HG03095 (cell line): ENCODE measurements around the gene NDUFB5.
"Not testable (repeated sequence)": the region's sequence is repeated elsewhere in the genome, so short reads cannot be mapped to it uniquely, and the experiment has no call there.

Experiments
- ATAC-seq: cut with Tn5 transposase; IDR thresholded peaks from one replicate; pipeline ENCODE4 v1.9.1; 2021; ENCODE audit warnings: moderate library complexity; ENCODE audit not compliant: unreplicated experiment

The NDUFB5 gene

DNA sequence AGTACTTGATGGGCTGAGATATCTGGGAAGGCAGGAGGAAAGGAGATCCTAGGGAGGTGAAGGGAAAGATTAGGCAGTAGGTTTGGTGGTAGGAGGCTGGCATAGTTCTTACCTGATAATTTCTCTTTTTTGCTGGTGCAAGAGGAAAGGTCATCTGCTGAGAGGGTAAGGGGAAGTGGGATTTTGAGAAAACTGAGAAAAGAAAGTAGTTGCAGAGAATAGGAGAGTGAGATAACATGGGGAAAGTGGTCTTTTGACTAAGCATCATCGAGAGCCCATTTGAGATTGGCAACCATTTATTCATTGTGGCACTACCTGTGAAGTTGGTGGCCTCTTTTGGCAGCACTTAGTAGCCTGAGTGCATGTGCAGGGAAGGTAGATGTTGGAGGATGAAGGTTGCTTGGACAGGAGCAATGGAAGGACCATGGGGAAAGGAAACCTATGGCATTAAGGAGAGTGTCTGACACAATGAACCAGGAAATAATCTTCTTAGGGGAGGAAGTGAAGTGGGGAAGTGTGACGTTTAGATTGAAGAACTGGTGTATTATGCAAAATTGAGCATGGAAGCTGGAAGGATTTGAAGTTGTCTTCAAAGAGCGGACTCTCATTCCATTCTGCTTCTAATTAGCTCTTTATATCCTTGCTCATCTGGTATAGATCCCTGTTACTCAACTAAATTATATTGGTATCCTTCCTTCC, 26.3 kb downstream of the NDUFB5 start:
- no peak for ATAC-seq

- ATAC-seq = no peak
Observed at GRCh38 chr3:179640469-179640868, 35.9 kb downstream of the NDUFB5 start.

GRCh38 chr3:179642871-179643270, 38.3 kb downstream of the NDUFB5 start:
- ATAC-seq = no peak

DNA sequence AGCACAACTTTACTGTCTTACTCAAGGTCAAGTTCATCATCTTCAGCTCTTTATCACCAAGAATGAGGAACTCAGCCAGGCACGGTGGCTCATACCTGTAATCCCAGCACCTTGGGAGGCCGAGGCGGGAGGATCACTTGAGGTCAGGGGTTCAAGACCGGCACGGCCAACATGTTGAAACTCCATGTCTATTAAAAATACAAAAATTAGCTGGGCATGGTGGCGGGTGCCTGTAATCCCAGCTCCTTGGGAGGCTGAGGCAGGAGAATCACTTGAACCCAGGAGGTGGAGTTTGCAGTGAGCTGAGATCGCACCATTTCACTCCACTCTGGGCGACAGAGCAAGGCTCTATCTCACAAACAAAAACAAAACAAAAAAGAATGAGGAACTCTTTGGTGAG, 39.2 kb downstream of the NDUFB5 start:
- ATAC-seq = not testable (repeated sequence)

DNA sequence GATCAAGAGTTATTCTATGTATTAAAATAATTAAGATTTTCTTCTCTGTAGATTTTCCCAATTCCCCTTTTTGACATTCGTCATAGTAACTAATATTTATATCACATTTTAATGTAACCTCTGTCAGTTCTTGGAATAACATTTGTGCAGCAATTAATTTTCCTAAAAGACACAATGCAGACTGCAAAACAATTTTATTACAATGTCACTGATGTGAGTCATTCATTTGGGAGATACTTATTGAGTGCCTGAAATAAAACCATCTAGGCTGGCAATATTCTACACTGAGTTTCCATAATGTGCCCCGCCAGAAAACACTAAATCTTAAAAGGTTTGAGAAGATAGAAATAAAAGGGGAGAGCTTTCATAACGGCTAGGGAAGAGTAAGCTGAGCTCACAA, 41.6 kb downstream of the NDUFB5 start:
- no peak for ATAC-seq

GRCh38 chr3:179651687-179652446, 47.3 kb downstream of the NDUFB5 start:
- ATAC-seq = no peak

- peak; percentile 49 for ATAC-seq
Observed at GRCh38 chr3:179652447-179653095, 48.0 kb downstream of the NDUFB5 start, which contains the start of gene USP13. USP13 (plus strand) TSS chr3:179653040; CDS start chr3:179653226, 186 bp downstream.

DNA sequence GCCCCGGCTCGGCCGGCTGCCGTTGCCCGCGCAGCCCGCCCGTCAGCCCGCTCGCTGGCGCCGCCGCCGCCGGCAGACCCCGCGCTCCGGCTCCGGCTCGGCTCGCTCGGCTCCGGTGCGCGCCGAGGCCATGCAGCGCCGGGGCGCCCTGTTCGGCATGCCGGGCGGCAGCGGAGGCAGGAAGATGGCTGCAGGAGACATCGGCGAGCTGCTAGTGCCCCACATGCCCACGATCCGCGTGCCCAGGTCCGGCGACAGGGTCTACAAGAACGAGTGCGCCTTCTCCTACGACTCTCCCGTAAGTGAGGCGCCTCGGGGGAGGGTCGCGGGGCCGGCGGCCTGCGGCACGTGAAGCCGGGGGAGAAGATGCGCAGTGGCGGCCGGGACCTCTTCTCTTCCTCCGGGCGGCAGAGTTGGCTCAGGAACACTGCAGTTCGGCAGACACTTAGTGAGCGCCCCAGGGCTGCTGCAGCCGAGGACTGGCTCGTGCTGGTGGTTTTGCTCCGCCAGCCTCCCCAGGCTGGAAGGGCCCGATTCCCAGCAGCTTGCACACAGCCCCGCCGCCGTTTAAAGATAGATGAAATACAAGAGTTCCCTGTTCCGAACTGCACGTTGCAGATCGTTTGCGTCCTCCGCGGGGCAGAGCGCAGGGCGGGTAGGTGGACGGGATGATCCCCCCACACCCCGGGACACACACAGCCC, 48.7 kb downstream of the NDUFB5 start:
- peak; percentile 63 for ATAC-seq

- no peak for ATAC-seq
Observed at GRCh38 chr3:179655236-179655635, 50.6 kb downstream of the NDUFB5 start.

- no peak for ATAC-seq
Observed at GRCh38 chr3:179658606-179659005, 54.0 kb downstream of the NDUFB5 start.

DNA sequence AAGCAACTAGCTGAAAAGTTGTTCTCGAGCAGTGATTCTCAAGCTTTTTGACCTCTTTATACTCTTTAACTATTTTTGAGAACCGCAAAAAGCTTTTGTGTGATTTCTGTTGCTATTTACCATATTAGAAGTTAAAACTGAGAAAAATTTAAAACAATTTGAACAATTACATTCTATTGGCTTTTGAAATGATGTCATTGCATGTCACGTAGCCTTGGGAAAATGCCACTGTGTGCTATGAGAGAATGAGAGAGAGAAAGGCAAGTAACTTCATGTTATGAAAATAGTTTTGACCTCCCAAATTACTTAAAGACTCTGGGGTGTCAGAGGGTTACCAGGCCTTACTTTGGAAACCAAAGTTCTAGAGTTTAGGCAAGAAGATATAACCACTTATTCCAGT, 56.3 kb downstream of the NDUFB5 start:
- ATAC-seq = no peak

DNA sequence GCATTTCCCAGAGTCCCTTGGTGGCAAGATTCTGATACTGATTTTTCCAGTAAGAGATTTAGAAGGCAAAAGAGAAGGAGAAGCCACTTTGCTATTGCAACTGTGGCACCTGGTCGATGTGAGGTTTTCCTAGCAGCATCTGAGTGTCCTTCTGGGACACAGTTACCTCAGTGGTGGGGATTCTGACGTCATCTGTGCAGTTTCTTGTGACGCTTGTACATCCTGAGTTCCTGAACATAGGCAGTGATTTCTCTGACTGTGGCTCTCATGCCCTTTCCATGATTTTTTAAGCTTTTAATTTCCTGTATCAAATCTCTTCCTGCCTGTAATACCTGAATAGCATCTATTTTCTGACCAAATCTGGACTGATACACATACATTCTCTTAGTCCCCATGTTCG, 57.2 kb downstream of the NDUFB5 start:
- ATAC-seq = no peak

DNA sequence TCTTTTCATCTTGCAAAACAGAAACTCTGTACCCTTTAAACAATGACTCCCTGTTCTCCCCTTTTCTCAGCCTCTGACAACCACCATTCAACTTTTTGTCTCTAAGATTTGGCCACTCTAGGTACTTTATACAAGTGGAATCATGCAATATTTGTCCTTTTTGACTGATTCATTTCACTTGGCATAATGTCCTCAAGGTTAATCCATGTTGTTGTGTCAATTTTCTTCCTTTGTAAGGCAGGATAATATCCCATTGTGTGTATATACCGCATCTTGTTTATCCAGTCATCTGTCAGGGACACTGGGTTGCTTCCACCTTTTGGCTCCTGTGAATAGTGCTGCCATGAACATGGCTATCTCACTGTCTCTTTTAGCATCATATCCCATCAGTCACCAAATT, 58.5 kb downstream of the NDUFB5 start:
- ATAC-seq = no peak

DNA sequence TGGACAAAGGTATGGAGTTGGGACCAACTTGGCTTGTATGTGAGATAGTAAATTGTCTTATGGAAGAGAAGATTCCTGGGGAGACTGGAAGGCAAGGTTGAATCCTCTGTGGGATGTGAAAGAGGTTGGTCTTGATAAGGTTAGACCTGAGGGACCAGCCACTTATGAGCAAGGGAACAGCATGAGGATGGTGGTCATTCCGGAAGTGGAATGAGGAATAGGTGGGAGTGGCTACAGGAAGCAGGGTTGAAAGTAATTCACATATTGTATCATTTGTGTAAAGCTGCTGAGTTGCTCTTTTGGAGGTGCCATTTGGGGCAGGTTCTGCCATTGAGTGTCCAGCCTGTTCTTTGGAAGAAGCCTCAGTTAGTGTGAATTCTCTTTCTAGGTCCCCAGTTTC, 61.4 kb downstream of the NDUFB5 start:
- ATAC-seq = no peak

DNA sequence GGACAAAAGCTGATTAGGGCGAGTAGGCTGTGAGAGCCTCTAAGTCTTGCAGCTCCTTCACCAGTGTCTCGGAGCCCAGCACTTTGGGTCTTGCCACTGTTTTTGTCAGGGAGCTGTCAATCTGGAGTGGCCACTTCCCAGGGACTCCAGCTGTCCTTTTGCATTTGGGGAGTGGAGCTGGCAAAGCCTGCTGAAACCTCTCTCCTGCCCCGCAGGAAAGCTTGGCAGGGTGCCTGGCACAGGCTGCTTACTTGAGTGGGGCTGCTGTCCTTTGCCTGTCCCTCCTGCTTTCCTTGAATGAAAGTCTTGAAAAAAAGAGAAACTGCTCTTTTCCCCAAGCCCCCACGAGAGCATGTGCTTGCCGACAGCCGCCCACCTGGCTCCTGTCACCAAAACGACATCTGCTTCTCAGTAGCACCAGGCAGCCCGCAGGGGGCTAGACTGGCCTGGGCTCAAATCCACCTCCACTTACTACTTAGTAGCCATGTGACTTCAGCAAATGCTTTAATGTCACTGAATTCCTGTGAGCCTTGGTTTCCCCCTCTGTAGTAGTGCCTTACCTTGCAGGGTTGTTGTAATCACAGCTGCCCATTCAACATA, 61.9 kb downstream of the NDUFB5 start:
- no peak for ATAC-seq

GRCh38 chr3:179668429-179668828, 63.8 kb downstream of the NDUFB5 start:
- no peak for ATAC-seq

DNA sequence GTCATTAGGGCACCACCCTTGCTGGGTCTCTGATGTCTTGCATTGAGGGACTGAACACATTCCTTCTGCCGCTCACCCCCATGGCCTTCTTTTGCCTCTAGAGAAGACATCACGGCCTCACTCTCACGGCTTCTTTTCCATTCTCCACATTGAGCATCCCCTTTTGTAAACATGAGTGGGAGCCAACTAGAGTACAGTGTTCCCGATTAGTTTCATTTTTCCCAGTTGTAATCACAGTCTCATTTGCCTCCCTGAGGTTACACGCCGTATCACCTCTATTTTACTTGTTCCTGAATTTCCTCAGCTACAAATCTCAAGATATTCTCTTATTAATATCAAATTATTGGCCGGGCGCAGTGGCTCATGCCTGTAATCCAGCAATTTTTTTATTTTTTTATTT, 65.7 kb downstream of the NDUFB5 start:
- no peak for ATAC-seq

- ATAC-seq = no peak
Observed at GRCh38 chr3:179671309-179671708, 66.7 kb downstream of the NDUFB5 start.

- ATAC-seq = no peak
Observed at GRCh38 chr3:179671747-179672242, 67.2 kb downstream of the NDUFB5 start.

GRCh38 chr3:179672918-179673317, 68.3 kb downstream of the NDUFB5 start:
- no peak for ATAC-seq

GRCh38 chr3:179673523-179673922, 68.9 kb downstream of the NDUFB5 start:
- ATAC-seq = no peak
